Caco-2 (cell line): ENCODE data around the gene PRR12. TPM values are rescaled to one million over a fixed set of nuclear protein-coding genes. Genes with fewer than 3 reads are reported as not detected.

Experiments
- BruUV-seq: library from RNA; stranded (reverse); fragments of 400-500 nt; replicated peaks from 2 replicates; lab custom pipeline; 2021; lab: Mats Ljungman, UMichigan
- CTCF ChIA-PET: fragments of 300-600 bp; sonication (Branson Sonifier 250); formaldehyde crosslinking; loops from one replicate; lab custom pipeline; 2022; ENCODE audit warnings: antibody characterized with exemption; lab: Charles Lee
- POLR2A ChIA-PET: fragments of 300-600 bp; sonication (Branson Sonifier 250); formaldehyde crosslinking; loops from one replicate; lab custom pipeline; 2022; ENCODE audit warnings: antibody characterized with exemption; lab: Charles Lee
- DNase-seq, 2 experiments: peaks; one replicate each; pipeline versions ENCODE4 v3.0.0 to v3.0.0-alpha.2; 2020 to 2022
- H3K27me3 ChIP-seq: replicated peaks from 2 replicates; pipeline ENCODE4 v1.6.0; 2011; ENCODE audit warnings: low read length; ENCODE audit not compliant: control insufficient read depth, insufficient read depth
- H3K36me3 ChIP-seq: 2 replicates; pipeline ENCODE4 v1.5.1; 2011; ENCODE audit warnings: low read length; ENCODE audit not compliant: control insufficient read depth, insufficient read depth
- H3K4me1 ChIP-seq: fragments of 250-450 bp; sonication (Bioruptor Pico); 2 replicates; pipeline ENCODE4 v1.5.1; 2020; ENCODE audit warnings: mild to moderate bottlenecking
- H3K4me3 ChIP-seq: 2 replicates; pipeline ENCODE4 v1.5.1; 2011; ENCODE audit warnings: low read depth, mild to moderate bottlenecking, control low read depth, low read length
- H3K9me3 ChIP-seq: fragments of 250-450 bp; sonication (Bioruptor Pico); 2 replicates; pipeline ENCODE4 v1.5.1; 2020; ENCODE audit warnings: mild to moderate bottlenecking, moderate library complexity
- H3K27ac Mint-ChIP-seq: one replicate; pipeline ENCODE4 v1.8.0; 2022; ENCODE audit warnings: mixed read lengths; ENCODE audit not compliant: unreplicated experiment
- H3K27me3 Mint-ChIP-seq: one replicate; pipeline ENCODE4 v1.8.0; 2022; ENCODE audit warnings: mixed read lengths; ENCODE audit not compliant: insufficient read depth, unreplicated experiment
- H3K36me3 Mint-ChIP-seq: one replicate; pipeline ENCODE4 v1.8.0; 2022; ENCODE audit warnings: mild to moderate bottlenecking, mixed read lengths; ENCODE audit not compliant: insufficient read depth, unreplicated experiment
- H3K4me1 Mint-ChIP-seq: one replicate; pipeline ENCODE4 v1.8.0; 2022; ENCODE audit warnings: low read depth, mixed read lengths; ENCODE audit not compliant: unreplicated experiment
- H3K4me3 Mint-ChIP-seq: one replicate; pipeline ENCODE4 v1.8.0; 2022; ENCODE audit warnings: mild to moderate bottlenecking, moderate library complexity, mixed read lengths; ENCODE audit not compliant: unreplicated experiment
- H3K9me3 Mint-ChIP-seq: one replicate; pipeline ENCODE4 v1.8.0; 2022; ENCODE audit warnings: mixed read lengths; ENCODE audit not compliant: unreplicated experiment
- intact Hi-C: fragments of 100-400 bp; cut with micrococcal nuclease; formaldehyde crosslinking; loops from one replicate; pipeline ENCODE4 v1.10.0; 2022; ENCODE audit not compliant: unreplicated experiment
- total RNA-seq: library from RNA; stranded (reverse); gene quantifications from 2 replicates; pipeline ENCODE4 v1.2.3, GENCODE V29; 2022
- TF ChIP-seq, protein P1 (sequence below), 2 experiments: fragments of 200-600 bp in 1 of 2; IDR thresholded peaks; 1 replicate in 1 of 2; 2 replicates in 1 of 2; pipeline versions ENCODE4 v1.5.1 to v1.8.0; 2011 to 2022; ENCODE audit warnings: antibody characterized with exemption in 1 of 2, control low read depth in 1 of 2, inconsistent platforms in 1 of 2, low read depth in 1 of 2, low read length in 1 of 2, mild to moderate bottlenecking in 1 of 2, moderate library complexity in 1 of 2; ENCODE audit not compliant: insufficient read depth in 1 of 2, severe bottlenecking in 1 of 2, unreplicated experiment in 1 of 2

The PRR12 gene
- total RNA-seq, 1 experiment from 2014 or later, result 38.8 TPM

- intact Hi-C loops, result no loop called here
- H3K36me3 ChIP-seq, result peaks cover 2% of the 10 kb centered on the region
- Mint-ChIP-seq H3K9me3 (no peaks in the 10 kb centered on the region), H3K4me3 (peak overlapping the region; percentile 74), H3K4me1 (peaks cover 29% of the 10 kb centered on the region), H3K36me3 (peaks cover 56% of the 10 kb centered on the region), H3K27ac (peak overlapping the region; percentile 27), H3K27me3 (no peaks in the 10 kb centered on the region)
- H3K4me1 ChIP-seq, result peaks cover 10% of the 10 kb centered on the region
- TF ChIP-seq, protein P1, sequence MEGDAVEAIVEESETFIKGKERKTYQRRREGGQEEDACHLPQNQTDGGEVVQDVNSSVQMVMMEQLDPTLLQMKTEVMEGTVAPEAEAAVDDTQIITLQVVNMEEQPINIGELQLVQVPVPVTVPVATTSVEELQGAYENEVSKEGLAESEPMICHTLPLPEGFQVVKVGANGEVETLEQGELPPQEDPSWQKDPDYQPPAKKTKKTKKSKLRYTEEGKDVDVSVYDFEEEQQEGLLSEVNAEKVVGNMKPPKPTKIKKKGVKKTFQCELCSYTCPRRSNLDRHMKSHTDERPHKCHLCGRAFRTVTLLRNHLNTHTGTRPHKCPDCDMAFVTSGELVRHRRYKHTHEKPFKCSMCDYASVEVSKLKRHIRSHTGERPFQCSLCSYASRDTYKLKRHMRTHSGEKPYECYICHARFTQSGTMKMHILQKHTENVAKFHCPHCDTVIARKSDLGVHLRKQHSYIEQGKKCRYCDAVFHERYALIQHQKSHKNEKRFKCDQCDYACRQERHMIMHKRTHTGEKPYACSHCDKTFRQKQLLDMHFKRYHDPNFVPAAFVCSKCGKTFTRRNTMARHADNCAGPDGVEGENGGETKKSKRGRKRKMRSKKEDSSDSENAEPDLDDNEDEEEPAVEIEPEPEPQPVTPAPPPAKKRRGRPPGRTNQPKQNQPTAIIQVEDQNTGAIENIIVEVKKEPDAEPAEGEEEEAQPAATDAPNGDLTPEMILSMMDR (IDR thresholded peaks at IDR 0.05; ENCODE audit: insufficient read depth in 1 of 2, low read depth in 1 of 2, low read length in 1 of 2, severe bottlenecking in 1 of 2, unreplicated experiment in 1 of 2), result no peak
- CTCF ChIA-PET, result interaction anchor here (0.7 to 1.3 kb wide), 2 partner anchors 26 to 46 kb away, joined by 3 to 5 read pairs; partner anchors contain the start of gene RRAS
- DNase-seq, result no peak
- H3K4me3 ChIP-seq, result no peak overlapping the region
- no peaks in the 10 kb centered on the region for H3K9me3 ChIP-seq
- BruUV-seq, result no TSS peak
- POLR2A ChIA-PET, result no interaction called here
- H3K27me3 ChIP-seq, result no peaks in the 10 kb centered on the region
Measured at GRCh38 chr19:49594157-49594992, 3.4 kb downstream of the PRR12 start.

GRCh38 chr19:49594993-49595818 lies 4.2 kb downstream of the PRR12 start:
- BruUV-seq, result no TSS peak
- Histone ChIP-seq H3K4me3 (no peak overlapping the region), H3K36me3 (peaks cover 3% of the 10 kb centered on the region), H3K27me3 (no peaks in the 10 kb centered on the region), H3K4me1 (peaks cover 10% of the 10 kb centered on the region), H3K9me3 (no peaks in the 10 kb centered on the region)
- CTCF ChIA-PET, result interaction anchor here (0.6 kb wide), 1 partner anchor 961 kb away, joined by 3 read pairs; no protein-coding TSS in a partner anchor
- Mint-ChIP-seq H3K9me3 (no peaks in the 10 kb centered on the region), H3K27ac (no peak overlapping the region), H3K4me3 (no peak overlapping the region), H3K27me3 (no peaks in the 10 kb centered on the region), H3K36me3 (peaks cover 58% of the 10 kb centered on the region), H3K4me1 (peaks cover 23% of the 10 kb centered on the region)
- no peak for DNase-seq
- intact Hi-C loops, result no loop called here
- POLR2A ChIA-PET, result interaction anchor here (0.6 kb wide), 2 partner anchors 45 kb away, joined by 4 to 10 read pairs; partner anchors contain the start of gene RRAS
- TF ChIP-seq, protein P1 (IDR thresholded peaks at IDR 0.05; ENCODE audit: insufficient read depth in 1 of 2, low read depth in 1 of 2, low read length in 1 of 2, severe bottlenecking in 1 of 2, unreplicated experiment in 1 of 2), result no peak

GRCh38 chr19:49595819-49596404 lies 4.9 kb downstream of the PRR12 start:
- Histone ChIP-seq H3K36me3 (peaks cover 3% of the 10 kb centered on the region), H3K4me3 (no peak overlapping the region)
- peaks cover 61% of the 10 kb centered on the region for H3K36me3 Mint-ChIP-seq

More at GRCh38 chr19:49595819-49596404, 4.9 kb downstream of the PRR12 start:
- H3K27me3 Mint-ChIP-seq, result no peaks in the 10 kb centered on the region
- H3K9me3 Mint-ChIP-seq, result no peaks in the 10 kb centered on the region
- H3K4me1 Mint-ChIP-seq, result peaks cover 23% of the 10 kb centered on the region
- H3K27ac Mint-ChIP-seq, result no peak overlapping the region
- Histone ChIP-seq H3K4me1 (peaks cover 10% of the 10 kb centered on the region), H3K27me3 (no peaks in the 10 kb centered on the region), H3K9me3 (no peaks in the 10 kb centered on the region)
- TF ChIP-seq, protein P1 (IDR thresholded peaks at IDR 0.05; ENCODE audit: insufficient read depth in 1 of 2, low read depth in 1 of 2, low read length in 1 of 2, severe bottlenecking in 1 of 2, unreplicated experiment in 1 of 2), result no peak
- intact Hi-C loops, result no loop called here
- DNase-seq, result no peak
- ChIA-PET CTCF (no interaction called here), POLR2A (interaction anchor here (0.6 kb wide), 2 partner anchors 44 to 171 kb away, joined by 4 to 10 read pairs; partner anchors contain the start of genes AP2A1 and RRAS)
- H3K4me3 Mint-ChIP-seq, result no peak overlapping the region
- no TSS peak for BruUV-seq
